CD8-positive, alpha-beta memory T cell (primary cell): Measurements from ENCODE around the gene CRABP2. TPM values are rescaled to one million over a fixed set of nuclear protein-coding genes. Genes with fewer than 3 reads are reported as not detected.

ENCODE experiments used
- CTCF ChIA-PET: fragments of 350-600 bp; sonication (Branson Sonifier 250); formaldehyde crosslinking; loops from one replicate; lab custom pipeline; 2021; ENCODE audit warnings: antibody characterized with exemption; lab: Charles Lee
- POLR2A ChIA-PET: fragments of 350-600 bp; sonication (Branson Sonifier 250); formaldehyde crosslinking; loops from one replicate; lab custom pipeline; 2021; ENCODE audit warnings: antibody characterized with exemption; lab: Charles Lee
- DNase-seq, 5 donors: peaks; one replicate each; pipeline versions ENCODE4 v3.0.0 to v3.0.0-alpha.2; 2020 to 2022; ENCODE audit warnings: mixed read lengths in 1 of 5
- H3K27ac ChIP-seq: one replicate; pipeline ENCODE4 v1.7.0; 2013; ENCODE audit warnings: low read depth, mild to moderate bottlenecking, low read length, moderate library complexity
- H3K27me3 ChIP-seq: 2 replicates; pipeline ENCODE4 v1.7.0; 2013; ENCODE audit warnings: low read length, mild to moderate bottlenecking; ENCODE audit not compliant: insufficient read depth, poor library complexity, severe bottlenecking
- H3K36me3 ChIP-seq: 2 replicates; pipeline ENCODE4 v1.7.0; 2013; ENCODE audit warnings: mild to moderate bottlenecking, low read length, moderate library complexity; ENCODE audit not compliant: insufficient read depth
- H3K4me1 ChIP-seq: 2 replicates; pipeline ENCODE4 v1.7.0; 2013; ENCODE audit warnings: mild to moderate bottlenecking, low read length, moderate library complexity; ENCODE audit not compliant: insufficient read depth
- H3K4me3 ChIP-seq: 2 replicates; pipeline ENCODE4 v1.7.0; 2013; ENCODE audit warnings: mild to moderate bottlenecking, low read length
- H3K9me3 ChIP-seq: 2 replicates; pipeline ENCODE4 v1.7.0; 2013; ENCODE audit warnings: mild to moderate bottlenecking, low read length
- H3K27ac Mint-ChIP-seq, 8 donors: one replicate each; pipeline ENCODE4 v1.8.0; 2020 to 2021; ENCODE audit warnings: mixed read lengths in 8 of 8, mild to moderate bottlenecking in 6 of 8, inconsistent platforms in 3 of 8, moderate library complexity in 3 of 8
- H3K27me3 Mint-ChIP-seq, 2 donors: one replicate each; pipeline ENCODE4 v1.8.0; 2020 to 2021; ENCODE audit warnings: mixed read lengths in 2 of 2, mild to moderate bottlenecking in 1 of 2, moderate library complexity in 1 of 2
- H3K36me3 Mint-ChIP-seq, 3 donors: one replicate each; pipeline ENCODE4 v1.8.0; 2020 to 2021; ENCODE audit warnings: mixed read lengths in 3 of 3, inconsistent platforms in 1 of 3, mild to moderate bottlenecking in 1 of 3
- H3K4me1 Mint-ChIP-seq, 3 donors: one replicate each; pipeline ENCODE4 v1.8.0; 2020 to 2021; ENCODE audit warnings: mixed read lengths in 3 of 3, inconsistent platforms in 1 of 3, mild to moderate bottlenecking in 1 of 3
- H3K4me3 Mint-ChIP-seq, 7 donors: one replicate each; pipeline ENCODE4 v1.8.0; 2020 to 2021; ENCODE audit warnings: mixed read lengths in 7 of 7, mild to moderate bottlenecking in 6 of 7, moderate library complexity in 4 of 7, inconsistent platforms in 2 of 7
- H3K9me3 Mint-ChIP-seq, 5 donors: one replicate each; pipeline ENCODE4 v1.8.0; 2020 to 2022; ENCODE audit warnings: mixed read lengths in 5 of 5, mild to moderate bottlenecking in 3 of 5, moderate library complexity in 2 of 5, inconsistent platforms in 1 of 5
- polyA plus RNA-seq: library from polyadenylated mRNA; unstranded; fragments of 300-500 nt; fragmentation: Illumina TruSeq; gene quantifications from one replicate; pipeline ENCODE4 v1.2.3, GENCODE V29; 2021
- total RNA-seq, 2 experiments: library from RNA; stranded (reverse); gene quantifications; one replicate each; pipeline ENCODE4 v1.2.3, GENCODE V29; 2021

Gene CRABP2
- total and polyA plus RNA-seq, 3 experiments from 2014 or later = 0.66 to 0.71 TPM; not detected in 1

GRCh38 chr1:156745881-156746280 lies 40.5 kb upstream of the CRABP2 start:
- H3K36me3 ChIP-seq = peaks cover 5% of the 10 kb centered on the region
- peaks cover 61 to 71% (median 67%) of the 10 kb centered on the region in 3 donors for H3K4me1 Mint-ChIP-seq
- H3K27ac ChIP-seq = no peak overlapping the region
- H3K9me3 Mint-ChIP-seq = no peaks in the 10 kb centered on the region
- no peaks in the 10 kb centered on the region for H3K27me3 Mint-ChIP-seq
- H3K9me3 ChIP-seq = no peaks in the 10 kb centered on the region
- peak overlapping the region; percentile 7 to 87 (median 80) for H3K4me3 Mint-ChIP-seq
- H3K27ac Mint-ChIP-seq = peak overlapping the region; percentile 37 to 99 (median 95)
- DNase-seq = no peak
- H3K4me3 ChIP-seq = no peak overlapping the region
- POLR2A ChIA-PET = no interaction called here
- peaks cover 3 to 46% (median 8%) of the 10 kb centered on the region in 3 donors for H3K36me3 Mint-ChIP-seq
- H3K27me3 ChIP-seq = no peaks in the 10 kb centered on the region
- CTCF ChIA-PET = interaction anchor here (0.8 to 1.3 kb wide), 2 partner anchors 18 to 20 kb away, joined by 3 to 4 read pairs; no protein-coding TSS in a partner anchor
- H3K4me1 ChIP-seq = peaks cover 59% of the 10 kb centered on the region

GRCh38 chr1:156744786-156745419 lies 39.5 kb upstream of the CRABP2 start:
- POLR2A ChIA-PET = interaction anchor here (1.1 kb wide), 1 partner anchor 16 kb away, joined by 3 read pairs; the partner anchor contains the start of genes ISG20L2 and METTL25B
- Histone ChIP-seq H3K4me3 (no peak overlapping the region), H3K9me3 (no peaks in the 10 kb centered on the region), H3K4me1 (peaks cover 61% of the 10 kb centered on the region), H3K27ac (no peak overlapping the region), H3K27me3 (no peaks in the 10 kb centered on the region), H3K36me3 (peaks cover 5% of the 10 kb centered on the region)
- Mint-ChIP-seq H3K4me3 (peak overlapping the region in 1 of 7 donors; percentile 24), H3K36me3 (peaks cover 3 to 47% (median 8%) of the 10 kb centered on the region in 3 donors), H3K27me3 (no peaks in the 10 kb centered on the region), H3K9me3 (no peaks in the 10 kb centered on the region), H3K4me1 (peaks cover 60 to 72% (median 66%) of the 10 kb centered on the region in 3 donors), H3K27ac (peak overlapping the region in 7 of 8 donors; percentile 52 to 96 (median 94))
- DNase-seq = peak in 1 of 5 donors; percentile 38
- CTCF ChIA-PET = interaction anchor here (7.1 kb wide), 1 partner anchor 18 kb away, joined by 58 read pairs; the partner anchor contains the start of genes ISG20L2 and METTL25B

DNA sequence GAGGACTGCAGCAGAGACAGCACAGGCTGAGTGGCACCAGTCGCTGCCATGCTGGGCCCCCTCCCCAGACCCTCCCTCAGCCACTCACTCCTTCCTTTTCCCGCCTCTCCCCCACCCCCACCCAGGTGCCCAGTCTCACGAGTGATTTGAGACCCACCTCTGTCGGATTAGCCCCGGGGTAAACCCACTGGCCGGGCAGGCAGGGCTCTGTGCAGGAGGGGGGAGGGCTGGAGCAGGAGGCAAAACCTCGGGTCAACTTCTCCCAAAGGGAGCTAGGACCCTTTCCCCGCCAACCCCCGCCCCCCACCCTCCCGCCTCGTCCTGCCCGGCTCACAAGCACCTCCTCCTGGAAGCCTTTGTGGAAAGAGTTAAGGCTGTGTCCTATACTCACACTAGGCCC lies 39.0 kb upstream of the CRABP2 start:
- peaks cover 3 to 47% (median 8%) of the 10 kb centered on the region in 3 donors for H3K36me3 Mint-ChIP-seq
- H3K4me3 Mint-ChIP-seq = peak overlapping the region in 1 of 7 donors; percentile 24
- H3K4me1 Mint-ChIP-seq = peaks cover 54 to 68% (median 62%) of the 10 kb centered on the region in 3 donors
- Histone ChIP-seq H3K27me3 (no peaks in the 10 kb centered on the region), H3K36me3 (peaks cover 5% of the 10 kb centered on the region), H3K9me3 (no peaks in the 10 kb centered on the region), H3K4me1 (peaks cover 61% of the 10 kb centered on the region), H3K4me3 (no peak overlapping the region), H3K27ac (no peak overlapping the region)
- no peaks in the 10 kb centered on the region for H3K9me3 Mint-ChIP-seq
- peak in 1 of 5 donors; percentile 26 for DNase-seq
- H3K27me3 Mint-ChIP-seq = no peaks in the 10 kb centered on the region
- ChIA-PET POLR2A (interaction anchor here (1.1 kb wide), 1 partner anchor 16 kb away, joined by 3 read pairs; the partner anchor contains the start of genes ISG20L2 and METTL25B), CTCF (interaction anchor here (7.1 kb wide), 1 partner anchor 17 kb away, joined by 58 read pairs; the partner anchor contains the start of genes ISG20L2 and METTL25B)
- H3K27ac Mint-ChIP-seq = peak overlapping the region in 5 of 8 donors; percentile 35 to 90 (median 58)

- no peaks in the 10 kb centered on the region for H3K9me3 Mint-ChIP-seq
- H3K27me3 Mint-ChIP-seq = no peaks in the 10 kb centered on the region
- H3K4me1 Mint-ChIP-seq = peaks cover 50 to 68% (median 62%) of the 10 kb centered on the region in 3 donors
- H3K4me3 Mint-ChIP-seq = no peak overlapping the region
- no peak overlapping the region for H3K4me3 ChIP-seq
- H3K9me3 ChIP-seq = no peaks in the 10 kb centered on the region
- ChIA-PET POLR2A (interaction anchor here (1.1 kb wide), 1 partner anchor 15 kb away, joined by 3 read pairs; the partner anchor contains the start of genes ISG20L2 and METTL25B), CTCF (interaction anchor here (7.1 kb wide), 1 partner anchor 17 kb away, joined by 58 read pairs; the partner anchor contains the start of genes ISG20L2 and METTL25B)
- H3K27ac ChIP-seq = no peak overlapping the region
- peak overlapping the region in 4 of 8 donors; percentile 40 to 90 (median 68) for H3K27ac Mint-ChIP-seq
- no peaks in the 10 kb centered on the region for H3K27me3 ChIP-seq
- no peak for DNase-seq
- H3K4me1 ChIP-seq = peaks cover 55% of the 10 kb centered on the region
- H3K36me3 ChIP-seq = peaks cover 5% of the 10 kb centered on the region
- peaks cover 3 to 49% (median 8%) of the 10 kb centered on the region in 3 donors for H3K36me3 Mint-ChIP-seq
Observed at GRCh38 chr1:156743367-156744302, 38.3 kb upstream of the CRABP2 start.

DNA sequence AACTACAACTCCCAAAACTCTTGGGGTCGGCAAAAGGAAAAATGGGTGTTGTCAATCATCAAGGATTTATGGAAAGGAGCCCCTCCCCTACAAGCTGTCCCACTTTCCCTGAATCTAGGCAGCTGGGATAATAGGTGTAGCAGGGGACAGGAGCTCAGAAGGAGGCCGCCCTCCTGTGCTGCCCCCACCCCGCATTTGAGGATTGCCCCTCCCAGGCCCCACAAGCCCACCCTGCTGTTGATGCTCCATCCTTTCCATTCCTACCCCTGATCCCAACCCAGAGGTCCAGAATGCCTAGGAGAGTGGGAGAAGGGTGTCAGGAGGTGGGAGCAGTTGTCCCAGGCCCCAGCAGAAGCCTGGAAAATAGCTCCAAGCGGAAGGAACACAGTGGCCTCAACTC lies 37.4 kb upstream of the CRABP2 start:
- Histone ChIP-seq H3K27me3 (no peaks in the 10 kb centered on the region), H3K27ac (no peak overlapping the region), H3K9me3 (no peaks in the 10 kb centered on the region), H3K4me1 (peaks cover 46% of the 10 kb centered on the region), H3K4me3 (no peak overlapping the region), H3K36me3 (peaks cover 7% of the 10 kb centered on the region)
- Mint-ChIP-seq H3K4me3 (peak overlapping the region in 1 of 7 donors; percentile 29), H3K27ac (peak overlapping the region in 5 of 8 donors; percentile 17 to 99 (median 92)), H3K4me1 (peaks cover 42 to 59% (median 56%) of the 10 kb centered on the region in 3 donors), H3K36me3 (peaks cover 3 to 57% (median 8%) of the 10 kb centered on the region in 3 donors), H3K9me3 (no peaks in the 10 kb centered on the region), H3K27me3 (no peaks in the 10 kb centered on the region)
- no peak for DNase-seq
- CTCF ChIA-PET = interaction anchor here (7.1 kb wide), 1 partner anchor 16 kb away, joined by 58 read pairs; the partner anchor contains the start of genes ISG20L2 and METTL25B
- POLR2A ChIA-PET = interaction anchor here (2.9 kb wide), 1 partner anchor 9 kb away, joined by 42 read pairs; the partner anchor contains the start of gene HDGF

DNA sequence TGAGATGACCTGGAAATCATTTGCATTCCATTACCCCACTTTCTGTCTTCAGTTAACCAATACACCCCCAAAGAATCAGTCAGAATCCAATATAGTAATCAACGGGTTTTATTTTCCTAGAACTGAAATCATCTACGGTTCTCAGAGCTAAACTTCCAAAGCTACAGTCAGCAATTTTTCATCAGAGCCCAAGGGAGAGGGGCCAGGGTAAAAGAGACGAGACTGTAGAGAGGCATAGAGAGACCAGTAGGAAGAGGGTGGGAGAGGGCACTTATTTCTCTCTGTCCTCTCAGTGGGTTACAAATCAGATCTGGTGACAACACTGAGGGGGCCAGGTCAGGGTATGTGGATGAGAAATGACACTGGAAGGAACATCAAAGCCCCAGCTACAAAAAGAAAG lies 36.6 kb upstream of the CRABP2 start:
- no peaks in the 10 kb centered on the region for H3K9me3 ChIP-seq
- H3K36me3 ChIP-seq = peaks cover 15% of the 10 kb centered on the region
- POLR2A ChIA-PET = interaction anchor here (2.1 to 2.9 kb wide), 3 partner anchors 10 to 25 kb away, joined by 42 to 45 read pairs (median 42); partner anchors contain the start of genes HDGF, ISG20L2, METTL25B and PRCC
- H3K4me1 Mint-ChIP-seq = peaks cover 35 to 51% (median 50%) of the 10 kb centered on the region in 3 donors
- H3K4me3 Mint-ChIP-seq = peak overlapping the region in 4 of 7 donors; percentile 2 to 97 (median 24)
- no peaks in the 10 kb centered on the region for H3K27me3 Mint-ChIP-seq
- H3K4me1 ChIP-seq = peaks cover 40% of the 10 kb centered on the region
- no peaks in the 10 kb centered on the region for H3K27me3 ChIP-seq
- H3K36me3 Mint-ChIP-seq = peaks cover 3 to 65% (median 8%) of the 10 kb centered on the region in 3 donors
- no peak for DNase-seq
- CTCF ChIA-PET = interaction anchor here (1.7 to 7.1 kb wide), 4 partner anchors 10 to 118 kb away, joined by 6 to 58 read pairs (median 12); partner anchors contain the start of genes HDGF, ISG20L2, METTL25B and NTRK1
- peak overlapping the region; percentile 92 to 99 (median 98) for H3K27ac Mint-ChIP-seq
- no peaks in the 10 kb centered on the region for H3K9me3 Mint-ChIP-seq
- no peak overlapping the region for H3K27ac ChIP-seq
- no peak overlapping the region for H3K4me3 ChIP-seq

GRCh38 chr1:156741481-156741983 lies 36.1 kb upstream of the CRABP2 start:
- no peaks in the 10 kb centered on the region for H3K27me3 Mint-ChIP-seq
- Histone ChIP-seq H3K4me3 (peak overlapping the region; percentile 63), H3K27me3 (no peaks in the 10 kb centered on the region), H3K36me3 (peaks cover 18% of the 10 kb centered on the region), H3K27ac (peak overlapping the region; percentile 58), H3K4me1 (peaks cover 36% of the 10 kb centered on the region), H3K9me3 (no peaks in the 10 kb centered on the region)
- peak overlapping the region; percentile 92 to 99 (median 98) for H3K27ac Mint-ChIP-seq
- peak overlapping the region; percentile 93 to 97 (median 94) for H3K4me3 Mint-ChIP-seq
- DNase-seq = no peak
- peaks cover 3 to 70% (median 8%) of the 10 kb centered on the region in 3 donors for H3K36me3 Mint-ChIP-seq
- CTCF ChIA-PET = interaction anchor here (1.0 to 7.1 kb wide), 9 partner anchors 10 to 133 kb away, joined by 3 to 58 read pairs (median 8); partner anchors contain the start of genes HDGF, ISG20L2, METTL25B and NTRK1
- peaks cover 33 to 47% (median 47%) of the 10 kb centered on the region in 3 donors for H3K4me1 Mint-ChIP-seq
- POLR2A ChIA-PET = interaction anchor here (2.1 to 2.9 kb wide), 3 partner anchors 10 to 25 kb away, joined by 42 to 45 read pairs (median 42); partner anchors contain the start of genes HDGF, ISG20L2, METTL25B and PRCC
- H3K9me3 Mint-ChIP-seq = no peaks in the 10 kb centered on the region
